Measurements from ENCODE around the gene FHL5. TPM values are rescaled to one million over a fixed set of nuclear protein-coding genes. Genes with fewer than 3 reads are reported as not detected.

Gene FHL5
- total and polyA plus RNA-seq, 7 donors: 2.4 to 17.2 (median 7.1) TPM

DNA sequence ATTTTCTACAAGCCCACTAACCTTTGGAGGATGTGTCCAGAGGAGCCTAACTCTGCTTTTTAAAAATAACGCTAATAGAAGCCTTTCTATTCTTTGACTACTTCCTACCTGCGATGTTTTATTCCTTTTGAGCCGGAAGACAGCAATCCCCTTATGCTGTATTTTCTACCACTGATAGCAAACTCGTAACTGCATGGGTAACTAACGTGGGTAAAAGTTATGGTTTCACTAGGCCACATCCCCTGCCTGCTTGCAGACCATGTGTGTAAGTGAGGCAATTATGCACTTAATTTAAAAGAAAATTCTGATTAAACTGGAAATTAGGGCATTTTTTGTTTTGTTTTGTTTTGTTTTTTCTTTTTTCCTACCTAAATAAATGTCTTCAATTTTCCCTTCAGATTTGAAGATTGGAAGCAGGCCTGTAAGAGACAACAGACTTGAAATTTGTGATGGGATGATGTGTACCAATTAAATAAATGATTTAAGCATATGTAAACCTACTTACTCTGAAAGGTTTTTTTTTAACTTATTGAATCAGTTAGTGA lies 40.4 kb upstream of the FHL5 start:
- Histone ChIP-seq H3K4me3 (peak overlapping the region; percentile 94), H3K4me1 (peaks cover 18% of the 10 kb centered on the region), H3K9me3 (no peaks in the 10 kb centered on the region), H3K27me3 (ENCODE audit: insufficient read depth in 3 of 3, low read length in 2 of 3) (no peaks in the 10 kb centered on the region), H3K36me3 (ENCODE audit: insufficient read depth in 1 of 2, low read depth in 1 of 2) (peaks cover 0 to 44% of the 10 kb centered on the region in 2 donors), H3K27ac (peak overlapping the region; percentile 98)
- intact Hi-C loops (cut with DNase I): loop anchor here in 1 of 2 donors (5.0 to 10.0 kb wide), 2 partner anchors 35 to 372 kb away; partner anchors contain the start of gene NDUFAF4
- DNase-seq: no peak
- peak in 1 of 4 donors; percentile 19 for ATAC-seq
- 1 to 5% (median 3%) methylated on average over 5 of the region's 5 CpGs for WGBS, 3 donors
- TF ChIP-seq, protein P1, sequence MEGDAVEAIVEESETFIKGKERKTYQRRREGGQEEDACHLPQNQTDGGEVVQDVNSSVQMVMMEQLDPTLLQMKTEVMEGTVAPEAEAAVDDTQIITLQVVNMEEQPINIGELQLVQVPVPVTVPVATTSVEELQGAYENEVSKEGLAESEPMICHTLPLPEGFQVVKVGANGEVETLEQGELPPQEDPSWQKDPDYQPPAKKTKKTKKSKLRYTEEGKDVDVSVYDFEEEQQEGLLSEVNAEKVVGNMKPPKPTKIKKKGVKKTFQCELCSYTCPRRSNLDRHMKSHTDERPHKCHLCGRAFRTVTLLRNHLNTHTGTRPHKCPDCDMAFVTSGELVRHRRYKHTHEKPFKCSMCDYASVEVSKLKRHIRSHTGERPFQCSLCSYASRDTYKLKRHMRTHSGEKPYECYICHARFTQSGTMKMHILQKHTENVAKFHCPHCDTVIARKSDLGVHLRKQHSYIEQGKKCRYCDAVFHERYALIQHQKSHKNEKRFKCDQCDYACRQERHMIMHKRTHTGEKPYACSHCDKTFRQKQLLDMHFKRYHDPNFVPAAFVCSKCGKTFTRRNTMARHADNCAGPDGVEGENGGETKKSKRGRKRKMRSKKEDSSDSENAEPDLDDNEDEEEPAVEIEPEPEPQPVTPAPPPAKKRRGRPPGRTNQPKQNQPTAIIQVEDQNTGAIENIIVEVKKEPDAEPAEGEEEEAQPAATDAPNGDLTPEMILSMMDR (IDR thresholded peaks at IDR 0.05): no peak

DNA sequence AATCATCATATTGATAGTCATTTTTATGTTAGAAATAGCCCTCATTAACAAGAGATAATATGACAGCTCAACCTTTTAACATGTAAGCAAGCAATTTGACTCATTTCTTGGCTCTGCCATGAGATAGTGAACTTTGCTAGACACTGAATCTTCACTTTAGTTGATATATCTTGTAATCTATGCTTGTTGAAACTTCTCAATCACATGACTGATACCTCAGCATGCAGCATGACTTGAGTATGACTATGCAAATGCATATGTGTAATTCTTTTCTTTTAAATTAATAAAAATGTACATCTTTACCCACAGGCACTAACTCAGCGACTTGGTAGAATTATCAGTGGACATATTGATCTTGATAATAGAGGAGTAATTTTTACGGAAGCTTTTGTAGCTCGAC lies 34.7 kb upstream of the FHL5 start:
- TF ChIP-seq, protein P1 (IDR thresholded peaks at IDR 0.05): no peak
- H3K4me3 ChIP-seq: no peak overlapping the region
- peaks cover 6% of the 10 kb centered on the region for H3K4me1 ChIP-seq
- DNase-seq (no peak), ATAC-seq (no peak)
- intact Hi-C loops (cut with DNase I): loop anchor here (2.0 to 10.0 kb wide), 3 partner anchors 15 to 369 kb away; partner anchors contain the start of gene NDUFAF4 (in 2 of the 2)
- peaks cover 2 to 100% of the 10 kb centered on the region in 2 donors for H3K36me3 ChIP-seq (ENCODE audit: insufficient read depth in 1 of 2, low read depth in 1 of 2)
- H3K9me3 ChIP-seq: no peaks in the 10 kb centered on the region
- H3K27ac ChIP-seq: no peak overlapping the region
- WGBS, 3 donors: 95 to 98% (median 97%) methylated on average over 3 of the region's 3 CpGs
- H3K27me3 ChIP-seq (ENCODE audit: insufficient read depth in 3 of 3, low read length in 2 of 3): no peaks in the 10 kb centered on the region

DNA sequence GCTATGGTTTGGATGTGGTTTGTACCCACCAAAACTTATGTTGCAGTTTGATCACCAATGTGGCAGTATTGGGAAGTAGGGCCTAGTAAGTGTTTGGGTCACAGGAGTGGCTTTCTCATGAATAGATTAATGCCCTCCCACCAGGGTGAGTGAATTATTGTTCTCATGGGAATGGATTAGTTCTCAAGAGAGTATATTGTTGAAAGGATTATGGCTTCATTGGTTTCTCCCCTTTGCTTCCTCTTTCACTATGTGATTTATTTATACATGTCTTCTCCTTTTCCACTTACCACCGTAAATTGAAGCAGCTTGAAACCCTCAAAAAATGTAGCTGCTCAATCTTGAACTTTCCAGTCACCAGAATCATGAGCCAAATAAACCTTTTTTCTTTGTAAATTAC lies 30.5 kb upstream of the FHL5 start:
- no peaks in the 10 kb centered on the region for H3K27me3 ChIP-seq (ENCODE audit: insufficient read depth in 3 of 3, low read length in 2 of 3)
- no peaks in the 10 kb centered on the region for H3K9me3 ChIP-seq
- 42 to 76% (median 56%) methylated on average over 1 of the region's 1 CpG for WGBS, 3 donors
- TF ChIP-seq, protein P1 (IDR thresholded peaks at IDR 0.05): no peak
- no peaks in the 10 kb centered on the region for H3K4me1 ChIP-seq
- intact Hi-C loops (cut with DNase I): no loop called here
- ATAC-seq (no peak), DNase-seq (no peak)
- no peak overlapping the region for H3K27ac ChIP-seq
- no peak overlapping the region for H3K4me3 ChIP-seq
- peaks cover 2 to 94% of the 10 kb centered on the region in 2 donors for H3K36me3 ChIP-seq (ENCODE audit: insufficient read depth in 1 of 2, low read depth in 1 of 2)

DNA sequence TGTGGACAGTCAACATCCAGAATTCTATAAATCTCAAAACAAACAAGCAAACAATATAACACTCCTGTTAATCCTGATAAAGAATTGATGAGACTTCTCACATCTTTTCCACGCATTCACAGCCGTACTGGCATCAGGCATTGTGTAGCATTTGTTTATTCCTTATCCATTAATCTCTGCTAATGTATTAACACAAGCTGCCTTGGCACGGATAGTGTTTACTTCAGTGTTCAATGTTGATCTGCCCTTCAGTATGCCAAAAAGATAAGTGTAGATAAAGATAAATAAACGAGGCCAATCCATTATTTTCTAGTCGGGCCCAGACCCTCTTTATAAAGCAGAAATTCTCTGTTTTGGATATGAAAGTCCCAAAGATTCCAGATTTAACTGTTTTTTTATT lies 25.2 kb upstream of the FHL5 start:
- Histone ChIP-seq H3K4me3 (no peak overlapping the region), H3K4me1 (no peaks in the 10 kb centered on the region), H3K27ac (no peak overlapping the region), H3K36me3 (ENCODE audit: insufficient read depth in 1 of 2, low read depth in 1 of 2) (peaks cover 6 to 94% of the 10 kb centered on the region in 2 donors), H3K27me3 (ENCODE audit: insufficient read depth in 3 of 3, low read length in 2 of 3) (no peaks in the 10 kb centered on the region), H3K9me3 (no peaks in the 10 kb centered on the region)
- ATAC-seq (no peak), DNase-seq (no peak)
- TF ChIP-seq, protein P1 (IDR thresholded peaks at IDR 0.05): no peak
- 92 to 94% (median 92%) methylated on average over 5 of the region's 5 CpGs for WGBS, 3 donors
- intact Hi-C loops (cut with DNase I): no loop called here

DNA sequence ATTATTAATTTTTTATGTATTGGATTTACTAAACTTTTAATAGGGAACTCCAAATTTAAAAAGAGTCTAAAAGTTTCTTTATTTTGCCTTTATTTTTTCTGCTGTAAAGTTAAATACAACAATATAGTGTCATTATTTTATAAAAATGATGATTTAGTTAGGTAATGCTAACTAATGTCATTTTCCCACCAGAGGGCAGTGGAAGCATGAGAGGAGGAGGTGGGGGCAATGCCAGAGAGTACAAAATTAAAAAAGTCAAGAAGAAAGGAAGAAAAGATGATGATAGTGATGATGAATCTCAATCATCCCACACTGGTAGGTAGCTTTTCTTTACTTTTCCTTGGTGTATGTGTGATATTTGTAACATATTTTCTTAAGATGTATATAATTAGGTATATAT lies 20.2 kb upstream of the FHL5 start:
- Histone ChIP-seq H3K27me3 (ENCODE audit: insufficient read depth in 3 of 3, low read length in 2 of 3) (no peaks in the 10 kb centered on the region), H3K9me3 (no peaks in the 10 kb centered on the region), H3K4me1 (no peaks in the 10 kb centered on the region), H3K36me3 (ENCODE audit: insufficient read depth in 1 of 2, low read depth in 1 of 2) (peaks cover 12 to 100% of the 10 kb centered on the region in 2 donors), H3K27ac (no peak overlapping the region), H3K4me3 (no peak overlapping the region)
- TF ChIP-seq, protein P1 (IDR thresholded peaks at IDR 0.05): peak; percentile 21
- no peak for ATAC-seq
- intact Hi-C loops (cut with DNase I): loop anchor here (2.0 to 5.0 kb wide), 2 partner anchors 14 to 355 kb away; partner anchors contain the start of gene NDUFAF4 (in 1 of the 2)
- no peak for DNase-seq

Data from psoas muscle (tissue), 8 donors.